IMR-90 (cell line): ENCODE results near the gene SEMA4A. TPM values are rescaled to one million over a fixed set of nuclear protein-coding genes. Genes with fewer than 3 reads are reported as not detected.

Experiments used
- CEBPB ChIP-seq: IDR thresholded peaks from 2 replicates; pipeline ENCODE4 v1.6.1; 2012; ENCODE audit warnings: low read depth, low read length, improper control_type of control experiment
- CHD1 ChIP-seq: IDR thresholded peaks from 2 replicates; pipeline ENCODE4 v1.6.1; 2012; ENCODE audit warnings: low read depth, low read length, improper control_type of control experiment
- FOS ChIP-seq: fragments of 150-350 bp; IDR thresholded peaks from 2 replicates; pipeline ENCODE4 v1.6.1; 2016; ENCODE audit warnings: low read depth, low read length
- MAZ ChIP-seq: IDR thresholded peaks from 2 replicates; pipeline ENCODE4 v1.6.1; 2012; ENCODE audit warnings: low read depth, mild to moderate bottlenecking, low read length, improper control_type of control experiment, moderate library complexity, borderline replicate concordance
- MXI1 ChIP-seq: IDR thresholded peaks from 2 replicates; pipeline ENCODE4 v1.6.1; 2012; ENCODE audit warnings: low read depth, mild to moderate bottlenecking, low read length, moderate library complexity, borderline replicate concordance
- NFE2L2 ChIP-seq: fragments of 150-350 bp; IDR thresholded peaks from 2 replicates; pipeline ENCODE4 v1.6.1; 2016; ENCODE audit warnings: low read depth, mild to moderate bottlenecking, low read length
- POLR2A ChIP-seq: IDR thresholded peaks from 2 replicates; pipeline ENCODE4 v1.6.1; 2012; ENCODE audit warnings: mild to moderate bottlenecking, low read depth, low read length
- RAD21 ChIP-seq: IDR thresholded peaks from 2 replicates; pipeline ENCODE4 v1.6.1; 2012; ENCODE audit warnings: low read length, improper control_type of control experiment
- RFX5 ChIP-seq: IDR thresholded peaks from 2 replicates; pipeline ENCODE4 v1.8.0; 2012; ENCODE audit warnings: low read depth, mild to moderate bottlenecking, low read length, moderate library complexity
- polyA plus RNA-seq, 3 experiments: library from polyadenylated mRNA; depleted of rRNA; stranded (reverse); fragments of >200 nt; gene quantifications; 2 replicates each; pipeline ENCODE4 v1.2.3, GENCODE V29; 2012; ENCODE audit warnings: low replicate concordance in 1 of 3
- total RNA-seq: library from RNA; depleted of rRNA; stranded (reverse); fragments of >200 nt; gene quantifications from 2 replicates; pipeline ENCODE4 v1.2.3, GENCODE V29; 2012

The SEMA4A gene
- total and polyA plus RNA-seq, 2 of the 4 experiments (the other 2 are of a cell fraction) = 0.18 to 0.86 TPM

DNA sequence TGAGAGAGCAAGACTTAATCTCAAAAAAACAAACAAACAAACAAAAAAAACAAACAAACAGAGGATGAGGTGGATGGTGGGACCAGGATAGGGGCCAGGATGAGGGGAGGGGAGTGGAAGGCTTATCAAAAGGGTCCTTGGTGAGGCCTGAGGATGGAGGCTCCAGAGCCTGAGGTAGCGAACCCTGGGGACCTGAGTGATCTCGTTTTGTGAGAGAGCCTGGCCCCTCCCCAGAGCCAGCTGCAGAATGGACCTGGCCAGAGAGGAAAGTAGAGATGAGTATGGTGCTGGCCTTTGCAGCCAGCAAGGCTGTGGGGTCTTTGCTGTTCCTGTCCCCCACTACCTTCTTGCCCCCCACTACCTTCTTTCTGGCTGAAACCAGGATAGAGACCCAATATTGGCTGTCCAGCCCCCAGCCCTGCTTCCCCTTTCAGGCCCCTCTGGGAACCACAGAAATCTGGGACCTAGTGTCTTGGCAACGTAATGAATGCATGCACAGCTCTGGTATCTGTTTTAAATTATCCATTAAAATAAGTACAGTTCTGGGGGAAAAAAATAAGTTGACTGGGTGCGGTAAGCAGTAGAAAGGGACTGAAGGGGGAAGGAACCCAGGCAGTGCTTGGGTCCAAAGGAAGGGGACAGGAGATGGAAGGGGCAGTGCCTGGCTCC is 40.0 kb upstream of the SEMA4A start (continued):
- TF ChIP-seq RAD21 (no peak), MXI1 (no peak), POLR2A (no peak), NFE2L2 (no peak), MAZ (no peak), CEBPB (no peak), CHD1 (no peak), RFX5 (no peak), FOS (no peak)
